Measurements from ENCODE around the gene CKB. TPM values are rescaled to one million over a fixed set of nuclear protein-coding genes. Genes with fewer than 3 reads are reported as not detected.

Gene CKB
- total and polyA plus RNA-seq, 4 donors, result 9.0 to 32.9 (median 20.4) TPM

GRCh38 chr14:103519837-103520212 is 2.8 kb downstream of the CKB start:
- no peak for DNase-seq (ENCODE audit: low spot score)
- no peak overlapping the region for H3K27ac ChIP-seq (ENCODE audit: low read depth in 1 of 2, low read length in 2 of 2)
- peaks cover 4 to 45% (median 24%) of the 10 kb centered on the region in 4 donors for H3K4me1 ChIP-seq (ENCODE audit: control insufficient read depth in 4 of 4, insufficient read depth in 4 of 4, low read length in 3 of 4)
- TF ChIP-seq YY1 (IDR thresholded peaks at IDR 0.05), result no peak
- no peak for TF ChIP-seq TAF1 (conservative IDR thresholded peaks at IDR 0.05)
- no peak for TF ChIP-seq HNF4A (conservative IDR thresholded peaks at IDR 0.05)
- TF ChIP-seq GABPA (IDR thresholded peaks at IDR 0.05 in 1 of 2, conservative IDR thresholded peaks at IDR 0.05 in 1 of 2), result no peak
- TF ChIP-seq REST (IDR thresholded peaks at IDR 0.05), result no peak
- TF ChIP-seq ATF3 (IDR thresholded peaks at IDR 0.05), result no peak
- TF ChIP-seq RXRA (IDR thresholded peaks at IDR 0.05), result no peak
- TF ChIP-seq ZBTB33 (IDR thresholded peaks at IDR 0.05), result no peak
- TF ChIP-seq RAD21 (IDR thresholded peaks at IDR 0.05), result no peak
- no peak overlapping the region for H3K4me3 ChIP-seq (ENCODE audit: low read depth in 1 of 3, low read length in 3 of 3)
- no peaks in the 10 kb centered on the region for H3K9me3 ChIP-seq (ENCODE audit: control insufficient read depth in 4 of 4, low read length in 3 of 4)
- H3K27me3 ChIP-seq (ENCODE audit: control insufficient read depth in 4 of 4, insufficient read depth in 4 of 4, low read length in 3 of 4), result no peaks in the 10 kb centered on the region
- no peaks in the 10 kb centered on the region for H3K36me3 ChIP-seq (ENCODE audit: control insufficient read depth in 4 of 4, insufficient read depth in 3 of 4, low read depth in 1 of 4, low read length in 3 of 4)
- 77% methylated on average over 22 of the region's 22 CpGs for WGBS
- no peak overlapping the region for H3K9ac ChIP-seq (ENCODE audit: low read depth in 1 of 2, low read length in 2 of 2)

GRCh38 chr14:103519043-103519836 is 3.4 kb downstream of the CKB start:
- no peaks in the 10 kb centered on the region for H3K36me3 ChIP-seq (ENCODE audit: control insufficient read depth in 4 of 4, insufficient read depth in 3 of 4, low read depth in 1 of 4, low read length in 3 of 4)
- H3K9me3 ChIP-seq (ENCODE audit: control insufficient read depth in 4 of 4, low read length in 3 of 4), result no peaks in the 10 kb centered on the region
- H3K9ac ChIP-seq (ENCODE audit: low read depth in 1 of 2, low read length in 2 of 2), result no peak overlapping the region
- H3K4me1 ChIP-seq (ENCODE audit: control insufficient read depth in 4 of 4, insufficient read depth in 4 of 4, low read length in 3 of 4), result peaks cover 4 to 41% (median 24%) of the 10 kb centered on the region in 4 donors
- H3K27ac ChIP-seq (ENCODE audit: low read depth in 1 of 2, low read length in 2 of 2), result no peak overlapping the region
- H3K27me3 ChIP-seq (ENCODE audit: control insufficient read depth in 4 of 4, insufficient read depth in 4 of 4, low read length in 3 of 4), result no peaks in the 10 kb centered on the region
- DNase-seq (ENCODE audit: low spot score), result no peak
- no peak overlapping the region for H3K4me3 ChIP-seq (ENCODE audit: low read depth in 1 of 3, low read length in 3 of 3)
- 55% methylated on average over 13 of the region's 13 CpGs for WGBS
- no peak for TF ChIP-seq FOXA1 (IDR thresholded peaks at IDR 0.05)
- TF ChIP-seq CTCF (IDR thresholded peaks at IDR 0.05; ENCODE audit: low read depth, low read length, missing input control), result no peak
- no peak for TF ChIP-seq FOXA2 (IDR thresholded peaks at IDR 0.05)
- TF ChIP-seq TAF1 (conservative IDR thresholded peaks at IDR 0.05), result no peak
- no peak for TF ChIP-seq SP1 (IDR thresholded peaks at IDR 0.05)
- no peak for TF ChIP-seq EGR1 (IDR thresholded peaks at IDR 0.05; ENCODE audit: low read depth in 2 of 2)
- no peak for TF ChIP-seq HNF4G (IDR thresholded peaks at IDR 0.05)
- no peak for TF ChIP-seq JUND (IDR thresholded peaks at IDR 0.05)
- TF ChIP-seq REST (IDR thresholded peaks at IDR 0.05), result no peak
- TF ChIP-seq MAX (IDR thresholded peaks at IDR 0.05), result no peak
- no peak for TF ChIP-seq NR2F2 (IDR thresholded peaks at IDR 0.05)
- TF ChIP-seq HNF4A (conservative IDR thresholded peaks at IDR 0.05), result no peak
- no peak for TF ChIP-seq GABPA (IDR thresholded peaks at IDR 0.05 in 1 of 2, conservative IDR thresholded peaks at IDR 0.05 in 1 of 2)
- no peak for TF ChIP-seq ATF3 (IDR thresholded peaks at IDR 0.05)
- no peak for TF ChIP-seq RXRA (IDR thresholded peaks at IDR 0.05)

Measured in liver (tissue), 9 donors.